ENCODE measurements around the gene MBD3. TPM values are rescaled to one million over a fixed set of nuclear protein-coding genes. Genes with fewer than 3 reads are reported as not detected.

Gene MBD3
- total and polyA plus RNA-seq, 2 experiments from 2014 or later = 27.6 to 118 TPM

- H3K27me3 Mint-ChIP-seq (ENCODE audit: insufficient read depth, low read depth, poor library complexity) = peaks cover 16% of the 10 kb centered on the region
- H4K20me1 ChIP-seq (replicated peaks; ENCODE audit: insufficient read depth) = peaks cover 64% of the 10 kb centered on the region
- no peak for TF ChIP-seq NANOG (IDR thresholded peaks at IDR 0.05; ENCODE audit: borderline replicate concordance)
- no peak for TF ChIP-seq CREB1 (CRISPR knock-in tag; IDR thresholded peaks at IDR 0.05; ENCODE audit: low read depth)
- TF ChIP-seq REST (IDR thresholded peaks at IDR 0.05; ENCODE audit: unreplicated experiment) = no peak
- TF ChIP-seq, protein P1, sequence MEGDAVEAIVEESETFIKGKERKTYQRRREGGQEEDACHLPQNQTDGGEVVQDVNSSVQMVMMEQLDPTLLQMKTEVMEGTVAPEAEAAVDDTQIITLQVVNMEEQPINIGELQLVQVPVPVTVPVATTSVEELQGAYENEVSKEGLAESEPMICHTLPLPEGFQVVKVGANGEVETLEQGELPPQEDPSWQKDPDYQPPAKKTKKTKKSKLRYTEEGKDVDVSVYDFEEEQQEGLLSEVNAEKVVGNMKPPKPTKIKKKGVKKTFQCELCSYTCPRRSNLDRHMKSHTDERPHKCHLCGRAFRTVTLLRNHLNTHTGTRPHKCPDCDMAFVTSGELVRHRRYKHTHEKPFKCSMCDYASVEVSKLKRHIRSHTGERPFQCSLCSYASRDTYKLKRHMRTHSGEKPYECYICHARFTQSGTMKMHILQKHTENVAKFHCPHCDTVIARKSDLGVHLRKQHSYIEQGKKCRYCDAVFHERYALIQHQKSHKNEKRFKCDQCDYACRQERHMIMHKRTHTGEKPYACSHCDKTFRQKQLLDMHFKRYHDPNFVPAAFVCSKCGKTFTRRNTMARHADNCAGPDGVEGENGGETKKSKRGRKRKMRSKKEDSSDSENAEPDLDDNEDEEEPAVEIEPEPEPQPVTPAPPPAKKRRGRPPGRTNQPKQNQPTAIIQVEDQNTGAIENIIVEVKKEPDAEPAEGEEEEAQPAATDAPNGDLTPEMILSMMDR (conservative IDR thresholded peaks at IDR 0.05; ENCODE audit: low read depth in 2 of 2) = no peak
- no peak for TF ChIP-seq JUNB (IDR thresholded peaks at IDR 0.05; ENCODE audit: unreplicated experiment)
- TF ChIP-seq ZNF462 (CRISPR knock-in tag; IDR thresholded peaks at IDR 0.05) = no peak
- no peak for TF ChIP-seq EZH2 (IDR thresholded peaks at IDR 0.05; ENCODE audit: low read depth, unreplicated experiment)
- no peak for TF ChIP-seq POLR2AphosphoS5 (IDR thresholded peaks at IDR 0.05; ENCODE audit: low read depth)
- no peaks in the 10 kb centered on the region for H3K4me1 ChIP-seq (ENCODE audit: insufficient read depth)
- DNase-seq (ENCODE audit: low spot score) (no peak), ATAC-seq (no peak; the same call in 2 of the 3 replicates)
- H3K27ac Mint-ChIP-seq = no peak overlapping the region
- H3K27ac ChIP-seq (ENCODE audit: low read depth) = no peak overlapping the region
- 0 out of 2 replicates have a peak, but pooled peaks cover 3% of the 10 kb centered on the region for H3F3A ChIP-seq (replicated peaks; ENCODE audit: low read depth)
- peaks cover 68% of the 10 kb centered on the region for H3K36me3 Mint-ChIP-seq (ENCODE audit: low read depth)
- H3K4me3 Mint-ChIP-seq = no peak overlapping the region
- no peaks in the 10 kb centered on the region for H3K27me3 ChIP-seq (ENCODE audit: insufficient read depth)
- H3K4me3 ChIP-seq = no peak overlapping the region
- no peaks in the 10 kb centered on the region for H3K9me2 ChIP-seq (ENCODE audit: insufficient read depth)
- peaks cover 8% of the 10 kb centered on the region for H3K9me3 Mint-ChIP-seq
- H3K79me2 ChIP-seq (replicated peaks; ENCODE audit: insufficient read depth) = peaks cover 54% of the 10 kb centered on the region
- no peak overlapping the region for H3K4me2 ChIP-seq
- H3K4me1 Mint-ChIP-seq = no peaks in the 10 kb centered on the region
- peaks cover 16% of the 10 kb centered on the region for H3K36me3 ChIP-seq (ENCODE audit: insufficient read depth)
- H2AFZ ChIP-seq = no peak overlapping the region
Measured at GRCh38 chr19:1634242-1634937, 41.7 kb upstream of the MBD3 start.
